DOHH2 (cell line): ENCODE data around the gene COL25A1.

Source experiments
- H3F3A ChIP-seq: fragments of 200-600 bp; sonication (generic), shearing (Covaris generic); 2 replicates; pipeline ENCODE4 v1.6.0; 2016; ENCODE audit warnings: antibody characterized with exemption, mild to moderate bottlenecking; ENCODE audit not compliant: control insufficient read depth, insufficient read depth
- H3K27ac ChIP-seq: fragments of 200-600 bp; sonication (generic); 2 replicates; pipeline ENCODE4 v1.5.1; 2014; ENCODE audit warnings: low read depth, mild to moderate bottlenecking, low read length, moderate library complexity
- H3K27me3 ChIP-seq: fragments of 200-600 bp; sonication (generic); 2 replicates; pipeline ENCODE4 v1.6.1; 2014; ENCODE audit warnings: mild to moderate bottlenecking, low read length, mixed read lengths; ENCODE audit not compliant: control insufficient read depth
- H3K36me3 ChIP-seq: fragments of 200-600 bp; sonication (generic); 2 replicates; pipeline ENCODE4 v1.6.1; 2014; ENCODE audit warnings: mild to moderate bottlenecking, low read length, moderate library complexity, mixed read lengths; ENCODE audit not compliant: control insufficient read depth
- H3K4me1 ChIP-seq: fragments of 200-600 bp; sonication (generic); 2 replicates; pipeline ENCODE4 v1.6.1; 2014; ENCODE audit warnings: mild to moderate bottlenecking, low read length, mixed read lengths; ENCODE audit not compliant: control insufficient read depth
- H3K4me2 ChIP-seq: fragments of 200-600 bp; sonication (generic); 2 replicates; pipeline ENCODE4 v1.6.0; 2014; ENCODE audit warnings: mild to moderate bottlenecking, low read length, moderate library complexity
- H3K4me3 ChIP-seq: fragments of 200-600 bp; sonication (generic); 2 replicates; pipeline ENCODE4 v1.5.1; 2014; ENCODE audit warnings: mild to moderate bottlenecking, low read length, mixed read lengths
- H3K79me2 ChIP-seq: fragments of 200-600 bp; sonication (generic); 2 replicates; pipeline ENCODE4 v1.6.1; 2014; ENCODE audit warnings: mild to moderate bottlenecking, low read length, mixed read lengths; ENCODE audit not compliant: control insufficient read depth
- H3K9me2 ChIP-seq: fragments of 200-600 bp; sonication (generic); replicated peaks from 2 replicates; pipeline ENCODE4 v1.6.1; 2014; ENCODE audit warnings: mild to moderate bottlenecking, low read length, mixed read lengths; ENCODE audit not compliant: control insufficient read depth
- H3K9me3 ChIP-seq: fragments of 200-600 bp; sonication (generic); 2 replicates; pipeline ENCODE4 v1.6.1; 2014; ENCODE audit warnings: antibody characterized with exemption, low read length, mixed read lengths; ENCODE audit not compliant: control insufficient read depth, insufficient read depth
- H4K20me1 ChIP-seq: fragments of 200-600 bp; sonication (generic); 2 replicates; pipeline ENCODE4 v1.6.0; 2014; ENCODE audit warnings: low read depth, mild to moderate bottlenecking, antibody characterized with exemption, low read length, moderate library complexity; ENCODE audit not compliant: control insufficient read depth, insufficient read depth
- CTCF ChIP-seq: fragments of 200-600 bp; sonication (generic); IDR thresholded peaks from one replicate; pipeline ENCODE4 v1.5.1; 2014; ENCODE audit warnings: antibody characterized with exemption, mild to moderate bottlenecking, low read depth, low read length; ENCODE audit not compliant: poor library complexity, severe bottlenecking
- EZH2phosphoT487 ChIP-seq: fragments of 200-600 bp; sonication (generic); IDR thresholded peaks from 2 replicates; pipeline ENCODE4 v1.6.1; 2017; ENCODE audit warnings: borderline replicate concordance, mild to moderate bottlenecking, antibody characterized with exemption, low read length, moderate library complexity, mixed read lengths

Gene COL25A1

GRCh38 chr4:109163493-109163892, 139.0 kb downstream of the COL25A1 start:
- H3K27ac ChIP-seq: no peak overlapping the region
- H3K27me3 ChIP-seq: no peaks in the 10 kb centered on the region
- peaks cover 4% of the 10 kb centered on the region for H3K4me1 ChIP-seq
- TF ChIP-seq CTCF (no peak), EZH2phosphoT487 (no peak)
- H3K9me3 ChIP-seq: no peaks in the 10 kb centered on the region
- H3K4me3 ChIP-seq: no peak overlapping the region
- H4K20me1 ChIP-seq: no peaks in the 10 kb centered on the region
- H3F3A ChIP-seq: no peaks in the 10 kb centered on the region
- no peaks in the 10 kb centered on the region for H3K79me2 ChIP-seq
- H3K36me3 ChIP-seq: no peaks in the 10 kb centered on the region
- no peak overlapping the region for H3K4me2 ChIP-seq
- no peaks in the 10 kb centered on the region for H3K9me2 ChIP-seq

GRCh38 chr4:109162759-109163158, 139.7 kb downstream of the COL25A1 start:
- Histone ChIP-seq H4K20me1 (no peaks in the 10 kb centered on the region), H3K4me3 (no peak overlapping the region), H3K27ac (no peak overlapping the region), H3K4me2 (no peak overlapping the region), H3K36me3 (no peaks in the 10 kb centered on the region), H3F3A (no peaks in the 10 kb centered on the region), H3K79me2 (no peaks in the 10 kb centered on the region), H3K9me2 (no peaks in the 10 kb centered on the region), H3K9me3 (no peaks in the 10 kb centered on the region), H3K4me1 (peaks cover 4% of the 10 kb centered on the region), H3K27me3 (no peaks in the 10 kb centered on the region)
- no peak for TF ChIP-seq CTCF
- no peak for TF ChIP-seq EZH2phosphoT487

GRCh38 chr4:109160494-109160893, 142.0 kb downstream of the COL25A1 start:
- Histone ChIP-seq H3K27ac (no peak overlapping the region), H3K9me3 (no peaks in the 10 kb centered on the region), H3K9me2 (no peaks in the 10 kb centered on the region), H3K4me2 (no peak overlapping the region), H3K4me3 (no peak overlapping the region), H4K20me1 (no peaks in the 10 kb centered on the region), H3K4me1 (no peaks in the 10 kb centered on the region), H3F3A (no peaks in the 10 kb centered on the region), H3K36me3 (no peaks in the 10 kb centered on the region), H3K79me2 (no peaks in the 10 kb centered on the region), H3K27me3 (no peaks in the 10 kb centered on the region; the same call in 1 of the 2 replicates)
- TF ChIP-seq CTCF: no peak

GRCh38 chr4:109157696-109158095, 144.8 kb downstream of the COL25A1 start:
- Histone ChIP-seq H3K36me3 (no peaks in the 10 kb centered on the region), H3F3A (no peaks in the 10 kb centered on the region), H3K27me3 (no peaks in the 10 kb centered on the region; the same call in 1 of the 2 replicates), H3K4me2 (no peak overlapping the region), H3K27ac (no peak overlapping the region), H3K4me1 (no peaks in the 10 kb centered on the region), H4K20me1 (no peaks in the 10 kb centered on the region), H3K4me3 (no peak overlapping the region), H3K9me3 (no peaks in the 10 kb centered on the region), H3K9me2 (no peaks in the 10 kb centered on the region), H3K79me2 (no peaks in the 10 kb centered on the region)
- no peak for TF ChIP-seq CTCF
- TF ChIP-seq EZH2phosphoT487: no peak
